Right ventricle myocardium inferior (tissue), 1 donor: ENCODE results near the gene LY6G6C. TPM values are rescaled to one million over a fixed set of nuclear protein-coding genes. Genes with fewer than 3 reads are reported as not detected.
A peak's percentile ranks its signal among the peaks of the same experiment; 100 is the strongest.

ENCODE experiments used
- ATAC-seq: fragments of 200-7000 bp; cut with Tn5 transposase; one replicate; pipeline ENCODE4 v1.9.1; 2020; ENCODE audit warnings: mild to moderate bottlenecking, moderate library complexity
- DNase-seq: peaks from one replicate; pipeline ENCODE4 v3.0.0; 2021; ENCODE audit errors: missing footprints
- intact Hi-C: fragments of 100-400 bp; cut with DNase I; formaldehyde crosslinking; loops from one replicate; pipeline ENCODE4 v1.11.0; 2022
- total RNA-seq: library from RNA; stranded (reverse); fragmentation: NEBNext Ultra II Directional; extraction: Animal tissue kit (Norgen Biotek cat#: 25700); gene quantifications from one replicate; pipeline ENCODE4 v1.2.1, GENCODE V29; 2021
- donor health status: DM: no; HTN: yes; CAD: no; lungs with severe emphysema.

Gene LY6G6C
- total RNA-seq, 1 donor from 2014 or later = not detected

GRCh38 chr6:31693535-31693934 lies 28.0 kb downstream of the LY6G6C start:
- ATAC-seq (no peak), DNase-seq (no peak)
- intact Hi-C loops = no loop called here

DNA sequence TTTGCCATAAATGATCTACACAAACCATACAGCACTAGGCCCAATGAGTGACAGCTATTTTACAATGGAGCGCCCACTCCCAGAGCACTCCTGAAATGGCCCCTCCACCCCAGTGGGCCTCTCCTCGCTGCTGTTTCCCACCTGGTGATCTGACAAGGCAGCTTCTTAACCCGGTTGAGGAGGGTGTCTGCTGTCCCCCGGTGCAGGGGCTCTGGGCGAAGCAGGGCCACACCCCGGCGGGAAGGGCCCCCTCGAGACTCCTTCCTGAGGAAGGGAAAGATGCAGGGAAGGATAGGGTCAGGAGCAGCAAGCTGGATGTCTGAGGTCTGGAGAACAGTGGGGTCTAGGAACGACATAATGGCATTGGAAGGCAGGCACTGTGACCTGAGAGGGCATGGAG lies 28.7 kb downstream of the LY6G6C start:
- no peak for ATAC-seq
- no peak for DNase-seq
- intact Hi-C loops = no loop called here

- ATAC-seq = no peak
- no peak for DNase-seq
- intact Hi-C loops = no loop called here
These were observed 29.2 kb downstream of the LY6G6C start for GRCh38 chr6:31692353-31692752.

GRCh38 chr6:31691564-31692108 lies 29.9 kb downstream of the LY6G6C start:
- DNase-seq = no peak
- ATAC-seq = no peak
- intact Hi-C loops = no loop called here

DNA sequence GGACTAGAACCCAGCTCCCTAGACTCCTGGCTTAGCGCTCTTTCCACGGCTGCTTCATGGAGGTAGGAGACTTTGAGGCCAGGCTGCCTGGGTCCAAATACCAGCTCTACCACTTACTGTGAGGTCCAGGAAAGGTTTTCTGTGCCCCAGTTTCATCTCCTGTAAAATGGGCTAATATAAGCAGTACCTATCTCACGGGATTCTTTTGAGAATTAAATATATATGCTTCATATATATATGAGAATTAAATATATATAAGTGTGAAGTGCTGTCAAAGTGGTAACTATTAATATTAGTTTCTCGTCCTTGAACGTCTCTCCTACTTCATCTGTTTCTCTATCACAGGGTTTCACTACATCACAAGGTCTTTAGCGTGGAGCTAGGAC lies 30.5 kb downstream of the LY6G6C start:
- intact Hi-C loops = no loop called here
- DNase-seq (no peak), ATAC-seq (no peak)

DNA sequence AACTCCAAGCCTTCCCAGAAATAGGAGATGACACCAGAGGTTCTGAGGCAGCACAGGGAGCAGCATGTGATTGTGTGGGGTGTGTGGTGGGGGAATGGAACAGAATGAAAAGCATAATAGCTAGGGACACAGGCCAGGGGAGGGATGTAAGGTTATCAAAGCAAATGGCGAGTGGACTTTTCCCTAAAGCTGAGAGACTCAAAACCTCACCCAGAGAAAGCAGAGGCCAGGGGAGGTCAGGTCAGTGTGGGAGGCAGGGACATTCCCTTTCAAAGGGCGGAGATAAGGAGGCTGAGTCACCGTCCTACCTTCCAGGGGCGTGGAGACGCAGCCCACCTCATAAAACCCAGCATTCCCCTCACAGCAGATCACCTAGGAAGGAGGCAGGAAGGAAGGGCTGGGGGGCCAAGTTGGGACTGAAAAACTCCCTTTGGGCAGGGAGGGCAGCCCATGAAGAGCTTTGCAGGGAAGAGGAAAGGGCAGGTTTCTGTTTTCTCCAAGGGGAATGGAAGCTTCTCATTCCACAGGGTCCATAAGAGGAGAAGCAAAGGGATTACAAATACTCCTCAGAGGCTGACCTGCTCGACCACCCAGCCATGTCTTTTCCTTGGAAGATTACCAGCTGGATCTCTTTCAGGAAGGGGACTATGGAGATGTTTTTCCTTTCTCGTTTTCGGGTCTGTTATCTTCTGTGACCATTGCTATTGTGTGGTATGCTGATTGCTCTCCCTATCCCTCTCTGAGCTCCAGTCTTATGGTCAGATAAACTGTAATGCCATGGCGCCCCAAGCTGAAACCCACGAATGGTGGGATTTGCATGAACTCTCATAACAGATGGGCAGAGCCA lies 31.1 kb downstream of the LY6G6C start:
- intact Hi-C loops = no loop called here
- DNase-seq (no peak), ATAC-seq (no peak)

- intact Hi-C loops = loop anchor here (10.0 kb wide), 1 partner anchor 175 kb away; the partner anchor contains the start of gene NEU1
- no peak for ATAC-seq
- DNase-seq = no peak
These were observed 32.1 kb downstream of the LY6G6C start for GRCh38 chr6:31689249-31690110.

DNA sequence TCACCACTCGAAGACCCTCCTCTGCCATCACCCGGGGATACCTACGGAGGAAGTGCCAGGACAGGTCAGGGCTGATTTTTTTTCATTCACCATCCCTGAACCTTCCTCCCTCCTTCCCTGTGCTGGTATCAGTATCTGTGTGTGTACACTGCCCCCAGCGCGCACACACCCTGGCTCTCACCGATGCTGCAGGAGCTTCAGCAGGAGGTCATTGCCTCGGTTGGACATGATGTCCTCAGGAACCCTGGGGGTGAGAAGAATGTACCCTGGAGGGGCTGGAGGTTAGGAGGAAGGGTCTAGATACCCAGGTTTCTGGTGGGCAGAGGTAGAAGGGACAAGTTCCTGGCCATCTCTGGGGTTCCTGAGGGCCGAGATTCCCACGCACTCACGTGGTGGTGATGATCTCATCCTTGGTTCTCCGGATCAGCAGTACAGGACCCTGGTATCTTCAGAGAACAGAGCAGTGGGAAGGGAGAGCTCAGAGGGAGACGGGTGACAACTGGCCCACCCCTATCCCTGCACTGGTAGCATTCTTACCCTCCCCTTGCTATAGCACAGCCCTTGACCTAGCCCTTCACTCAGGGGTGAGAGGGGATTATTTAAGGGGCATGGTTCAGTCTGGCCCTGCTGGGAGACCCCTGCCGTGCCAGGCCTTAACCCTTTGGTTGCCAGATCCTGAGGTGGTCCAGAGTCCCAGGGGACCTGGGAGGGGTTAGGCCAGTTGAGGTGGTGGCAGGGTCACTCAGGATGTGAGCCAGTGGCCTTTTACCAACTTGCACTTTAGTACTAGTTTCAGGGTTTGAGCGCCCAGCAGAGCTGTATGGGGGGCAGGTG lies 33.5 kb downstream of the LY6G6C start:
- intact Hi-C loops = loop anchor here (10.0 kb wide), 1 partner anchor 177 kb away; the partner anchor contains the start of gene NEU1
- ATAC-seq (no peak), DNase-seq (no peak)

- ATAC-seq (no peak), DNase-seq (no peak)
- intact Hi-C loops = loop anchor here (10.0 kb wide), 1 partner anchor 177 kb away; the partner anchor contains the start of gene NEU1
These were observed 34.2 kb downstream of the LY6G6C start for GRCh38 chr6:31687321-31687720.

GRCh38 chr6:31686483-31686882 lies 35.1 kb downstream of the LY6G6C start:
- DNase-seq (no peak), ATAC-seq (no peak)
- intact Hi-C loops = loop anchor here (10.0 kb wide), 1 partner anchor 178 kb away; the partner anchor contains the start of gene NEU1

- DNase-seq (no peak), ATAC-seq (no peak)
- intact Hi-C loops = loop anchor here (5.0 to 10.0 kb wide), 2 partner anchors 149 to 181 kb away; partner anchors contain the start of gene NEU1
These were observed 38.0 kb downstream of the LY6G6C start for GRCh38 chr6:31683591-31683990.

GRCh38 chr6:31681135-31681671 lies 40.3 kb downstream of the LY6G6C start:
- DNase-seq = no peak
- intact Hi-C loops = loop anchor here (2.0 to 10.0 kb wide), 6 partner anchors 48 to 272 kb away; partner anchors contain the start of genes DDAH2 and NEU1
- peak; percentile 48 for ATAC-seq

DNA sequence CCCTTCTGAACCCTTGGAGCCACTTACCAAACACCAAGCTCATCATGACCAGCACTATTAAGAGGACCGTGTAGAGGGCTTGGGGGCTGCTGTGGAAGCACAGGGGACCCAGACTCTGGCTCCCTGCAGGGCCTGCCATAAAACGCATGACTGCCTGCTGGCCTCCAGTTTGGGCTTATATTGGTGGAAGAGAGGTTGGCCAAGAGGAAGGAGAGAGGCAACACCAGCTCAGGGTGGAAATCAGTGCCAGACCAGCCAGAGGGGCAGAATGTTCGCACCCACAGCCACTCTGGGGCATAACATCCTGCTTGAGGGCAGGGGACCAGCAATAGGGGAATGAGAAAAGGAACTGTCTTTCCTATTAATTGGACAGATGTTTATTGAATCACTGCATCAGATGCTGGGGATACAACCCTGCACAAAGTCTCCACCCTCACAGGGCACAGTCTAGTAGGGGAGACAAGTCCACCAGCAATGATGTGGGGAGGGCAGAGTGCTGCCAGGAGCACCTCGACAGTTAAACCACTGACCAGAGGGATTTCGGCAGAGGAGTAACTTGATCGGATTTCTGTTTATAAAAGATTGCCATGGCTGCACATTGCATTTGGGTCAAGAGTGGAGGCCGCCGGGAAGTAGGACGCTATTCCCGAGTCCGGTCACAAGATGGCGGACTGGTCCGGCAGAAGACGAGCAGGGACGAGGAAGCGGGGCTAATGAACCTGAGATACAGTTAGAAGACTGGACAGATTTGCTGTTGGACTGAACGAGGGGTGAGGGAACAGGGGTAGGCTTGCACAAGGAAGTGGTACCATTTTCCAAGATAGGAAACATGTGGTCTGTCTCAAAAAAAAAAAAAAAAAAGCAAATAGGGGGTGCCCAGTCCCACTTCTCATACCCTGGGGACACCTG lies 41.1 kb downstream of the LY6G6C start, which contains the start of gene LY6G5C:
Gene LY6G5C (minus strand): TSS at position 842 of the 909 bp plus-strand sequence. CDS start 694 bp downstream, at position 148.
- ATAC-seq (peak; percentile 91), DNase-seq (peak; percentile 89)
- intact Hi-C loops = loop anchor here (2.0 to 10.0 kb wide), 6 partner anchors 48 to 272 kb away; partner anchors contain the start of genes DDAH2 and NEU1

DNA sequence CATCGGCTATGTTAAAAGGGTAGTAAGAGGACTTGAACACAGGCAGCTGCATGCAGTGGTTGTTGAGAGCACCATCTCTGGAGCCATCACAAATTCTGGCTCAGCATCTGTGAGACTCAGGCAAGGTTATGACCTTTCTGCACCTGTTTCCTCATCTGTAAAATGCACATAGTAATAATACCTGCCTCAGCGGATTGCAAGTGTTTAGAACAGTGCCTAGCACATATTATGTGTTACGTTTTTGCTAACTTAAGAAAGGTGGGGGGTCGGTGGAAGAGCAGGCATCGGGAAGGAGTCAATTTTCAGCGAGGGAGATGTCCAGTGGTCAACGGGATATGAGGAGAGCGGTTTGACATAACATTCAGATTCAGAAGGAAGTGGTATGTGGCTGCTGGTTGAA lies 43.6 kb downstream of the LY6G6C start:
- ATAC-seq (no peak), DNase-seq (no peak)
- intact Hi-C loops = no loop called here

DNA sequence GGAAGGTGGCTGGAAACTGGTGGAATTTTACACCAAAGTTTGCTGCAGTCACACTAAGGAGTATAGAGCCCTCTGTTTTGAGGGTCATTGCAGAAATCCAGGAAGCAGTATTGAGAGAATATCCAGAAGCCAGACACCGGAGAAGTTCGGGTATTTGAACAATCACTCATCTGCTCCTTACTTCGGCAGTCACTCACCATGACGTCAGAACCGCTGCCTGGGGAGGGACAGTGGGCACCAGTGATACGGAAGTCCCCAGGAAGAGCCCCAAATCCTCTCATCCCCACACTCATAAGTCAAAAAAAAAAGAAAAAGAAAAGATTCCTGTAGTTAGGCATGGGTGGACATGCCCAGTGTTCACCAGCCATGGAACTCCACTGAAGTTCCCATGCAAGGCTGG lies 44.6 kb downstream of the LY6G6C start:
- DNase-seq (no peak), ATAC-seq (no peak)
- intact Hi-C loops = no loop called here

DNA sequence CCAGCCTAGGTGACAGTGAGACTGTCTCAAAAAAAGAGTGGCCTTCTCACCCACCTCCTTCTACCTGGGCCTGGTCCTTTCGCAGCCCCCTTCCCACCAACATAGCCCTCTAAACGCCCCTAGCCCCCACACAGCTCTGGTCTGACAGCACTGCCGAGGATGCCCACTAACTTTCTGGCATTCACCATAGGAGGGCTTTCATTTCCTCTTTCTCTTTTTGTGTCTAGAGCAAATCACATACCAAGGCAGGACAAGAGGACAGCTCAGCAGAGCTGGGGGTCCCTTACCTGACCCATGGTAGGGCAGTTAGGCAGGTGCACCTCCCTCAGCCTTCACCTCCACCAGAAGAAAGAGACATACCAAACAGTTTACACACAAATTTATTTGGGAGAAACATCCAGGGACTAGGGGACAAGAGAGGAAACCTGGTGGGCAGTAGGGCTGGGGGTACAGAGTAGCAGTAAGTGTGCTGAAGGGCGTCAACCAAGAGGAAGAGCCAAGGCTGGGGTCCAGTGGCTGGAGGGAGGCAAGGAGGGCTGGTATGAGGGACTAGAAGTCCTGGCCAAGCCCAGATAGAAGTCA lies 45.1 kb downstream of the LY6G6C start:
- ATAC-seq = no peak
- intact Hi-C loops = no loop called here
- DNase-seq = no peak
